Measurements from ENCODE around the gene ZNF770.

Gene ZNF770

DNA sequence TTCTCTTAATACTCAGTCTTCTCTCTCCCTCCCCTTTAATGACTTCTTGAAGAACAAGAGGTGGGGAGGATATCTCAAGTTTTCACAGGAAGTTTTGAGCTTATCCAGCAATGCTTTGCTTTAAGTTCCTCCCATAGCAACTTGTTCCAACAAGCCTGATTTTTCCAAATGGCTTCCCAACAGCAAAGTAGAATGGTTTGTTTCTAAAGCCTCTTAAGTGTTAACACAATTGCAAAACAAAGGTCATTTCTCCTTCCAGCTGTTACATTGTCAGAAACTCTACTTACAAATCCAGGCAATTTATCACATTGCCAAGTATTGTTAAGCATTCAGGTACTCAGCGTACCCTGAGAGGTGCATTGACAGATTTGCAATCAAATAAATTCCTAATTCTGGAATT, 6.8 kb upstream of the ZNF770 start:
- TF ChIP-seq, protein P1, sequence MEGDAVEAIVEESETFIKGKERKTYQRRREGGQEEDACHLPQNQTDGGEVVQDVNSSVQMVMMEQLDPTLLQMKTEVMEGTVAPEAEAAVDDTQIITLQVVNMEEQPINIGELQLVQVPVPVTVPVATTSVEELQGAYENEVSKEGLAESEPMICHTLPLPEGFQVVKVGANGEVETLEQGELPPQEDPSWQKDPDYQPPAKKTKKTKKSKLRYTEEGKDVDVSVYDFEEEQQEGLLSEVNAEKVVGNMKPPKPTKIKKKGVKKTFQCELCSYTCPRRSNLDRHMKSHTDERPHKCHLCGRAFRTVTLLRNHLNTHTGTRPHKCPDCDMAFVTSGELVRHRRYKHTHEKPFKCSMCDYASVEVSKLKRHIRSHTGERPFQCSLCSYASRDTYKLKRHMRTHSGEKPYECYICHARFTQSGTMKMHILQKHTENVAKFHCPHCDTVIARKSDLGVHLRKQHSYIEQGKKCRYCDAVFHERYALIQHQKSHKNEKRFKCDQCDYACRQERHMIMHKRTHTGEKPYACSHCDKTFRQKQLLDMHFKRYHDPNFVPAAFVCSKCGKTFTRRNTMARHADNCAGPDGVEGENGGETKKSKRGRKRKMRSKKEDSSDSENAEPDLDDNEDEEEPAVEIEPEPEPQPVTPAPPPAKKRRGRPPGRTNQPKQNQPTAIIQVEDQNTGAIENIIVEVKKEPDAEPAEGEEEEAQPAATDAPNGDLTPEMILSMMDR (IDR thresholded peaks at IDR 0.05; ENCODE audit: control insufficient read depth, extremely low read depth, insufficient read depth): no peak
- no peak for DNase-seq (ENCODE audit: low read depth)
- no peak overlapping the region for H3K4me3 ChIP-seq (ENCODE audit: low read depth, low read length)

DNA sequence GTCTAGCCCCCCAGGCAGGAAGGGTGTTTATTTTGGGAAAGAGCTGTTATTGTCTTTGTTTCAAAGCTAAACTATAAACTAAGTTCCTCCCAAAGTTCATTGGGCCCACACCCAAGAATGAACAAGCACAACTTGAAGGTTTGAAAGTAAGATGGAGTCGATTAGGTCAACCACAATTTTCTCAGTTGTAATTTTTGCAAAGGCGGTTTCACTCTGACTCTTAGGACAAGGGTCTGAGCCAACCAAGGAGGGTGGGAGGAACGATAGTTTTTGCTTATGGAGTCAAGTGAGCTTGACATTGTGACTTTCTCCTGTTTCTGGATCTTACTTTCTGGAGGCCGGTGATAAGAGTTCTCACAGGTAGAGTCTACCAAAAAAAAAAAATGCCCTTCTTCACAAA, 5.8 kb upstream of the ZNF770 start:
- TF ChIP-seq, protein P1 (IDR thresholded peaks at IDR 0.05; ENCODE audit: control insufficient read depth, extremely low read depth, insufficient read depth): no peak
- H3K4me3 ChIP-seq (ENCODE audit: low read depth, low read length): no peak overlapping the region
- DNase-seq (ENCODE audit: low read depth): no peak

- no peak for DNase-seq (ENCODE audit: low read depth)
- H3K4me3 ChIP-seq (ENCODE audit: low read depth, low read length): no peak overlapping the region
- TF ChIP-seq, protein P1 (IDR thresholded peaks at IDR 0.05; ENCODE audit: control insufficient read depth, extremely low read depth, insufficient read depth): no peak
Observed at GRCh38 chr15:34993412-34993811, 5.3 kb upstream of the ZNF770 start.

GRCh38 chr15:34987609-34988026, 469 bp downstream of the ZNF770 start:
- TF ChIP-seq, protein P1 (IDR thresholded peaks at IDR 0.05; ENCODE audit: control insufficient read depth, extremely low read depth, insufficient read depth): no peak
- no peak for DNase-seq (ENCODE audit: low read depth)

DNA sequence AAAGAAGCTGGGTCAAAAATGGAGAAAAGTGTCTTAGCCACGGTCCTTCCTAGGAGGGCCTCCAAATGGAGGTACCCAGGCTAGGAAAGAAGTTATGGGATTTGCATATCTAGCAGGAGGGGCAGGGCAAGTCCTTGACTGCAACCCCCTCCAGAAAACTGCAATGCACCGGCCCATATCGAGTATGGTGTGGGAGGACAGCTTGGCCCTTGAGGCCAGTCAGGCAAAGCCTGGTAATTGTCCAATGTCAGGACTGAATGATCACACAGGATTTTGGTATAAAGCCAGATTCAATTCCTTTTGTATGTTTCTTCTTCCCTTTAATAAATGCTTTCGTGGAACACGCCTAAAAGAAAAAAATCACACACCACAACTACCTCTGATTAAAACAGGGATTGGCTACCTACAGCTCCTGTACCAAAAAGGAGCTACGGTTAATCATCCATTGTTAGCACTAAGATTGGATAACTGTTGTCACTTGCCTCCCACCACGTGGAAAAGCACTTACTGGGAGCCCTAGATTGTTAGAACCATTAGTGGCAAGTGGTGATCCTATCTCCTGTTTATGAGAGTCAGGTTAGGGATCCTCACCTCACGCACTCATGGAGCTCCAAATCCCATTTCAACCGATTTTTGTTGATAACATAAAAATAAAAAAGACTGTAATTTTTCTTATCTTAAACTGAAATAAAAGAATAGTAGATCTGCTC, 1.2 kb downstream of the ZNF770 start:
- DNase-seq (ENCODE audit: low read depth): no peak
- TF ChIP-seq, protein P1 (IDR thresholded peaks at IDR 0.05; ENCODE audit: control insufficient read depth, extremely low read depth, insufficient read depth): no peak
- H3K4me3 ChIP-seq (ENCODE audit: low read depth, low read length): peak overlapping the region; percentile 86

More at GRCh38 chr15:34987609-34988026, 469 bp downstream of the ZNF770 start:
- peak overlapping the region; percentile 86 for H3K4me3 ChIP-seq (ENCODE audit: low read depth, low read length)

- TF ChIP-seq, protein P1 (IDR thresholded peaks at IDR 0.05; ENCODE audit: control insufficient read depth, extremely low read depth, insufficient read depth): no peak
- H3K4me3 ChIP-seq (ENCODE audit: low read depth, low read length): peak overlapping the region; percentile 86
- DNase-seq (ENCODE audit: low read depth): no peak
Observed at GRCh38 chr15:34986326-34986725, 1.8 kb downstream of the ZNF770 start.

All from LNCaP clone FGC (cell line).